ENCODE results near the gene LOXHD1. TPM values are rescaled to one million over a fixed set of nuclear protein-coding genes. Genes with fewer than 3 reads are reported as not detected.
A peak's percentile ranks its signal among the peaks of the same experiment; 100 is the strongest.

Gene LOXHD1
- total RNA-seq, 1 experiment from 2014 or later, result not detected

DNA sequence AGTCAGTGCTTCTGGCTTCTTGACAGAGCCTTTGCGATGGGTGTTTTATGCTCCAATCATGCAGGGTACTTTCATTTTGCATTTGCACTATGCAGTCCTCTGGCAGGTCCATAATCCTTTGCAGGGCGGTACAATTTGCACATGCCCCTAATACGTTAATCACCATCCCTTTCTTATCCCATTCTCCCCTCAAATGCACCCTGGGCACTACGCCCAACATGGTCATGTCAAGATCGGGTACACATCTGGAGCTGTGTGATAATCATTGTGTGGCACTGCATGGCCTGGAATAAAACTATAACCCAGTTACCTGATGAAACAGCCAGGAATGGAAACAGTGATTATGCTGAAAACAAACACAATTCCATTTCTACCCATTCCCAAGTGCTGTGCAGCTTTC lies 27.7 kb downstream of the LOXHD1 start:
- no peak for DNase-seq (ENCODE audit: extremely low read depth, low read depth)

DNA sequence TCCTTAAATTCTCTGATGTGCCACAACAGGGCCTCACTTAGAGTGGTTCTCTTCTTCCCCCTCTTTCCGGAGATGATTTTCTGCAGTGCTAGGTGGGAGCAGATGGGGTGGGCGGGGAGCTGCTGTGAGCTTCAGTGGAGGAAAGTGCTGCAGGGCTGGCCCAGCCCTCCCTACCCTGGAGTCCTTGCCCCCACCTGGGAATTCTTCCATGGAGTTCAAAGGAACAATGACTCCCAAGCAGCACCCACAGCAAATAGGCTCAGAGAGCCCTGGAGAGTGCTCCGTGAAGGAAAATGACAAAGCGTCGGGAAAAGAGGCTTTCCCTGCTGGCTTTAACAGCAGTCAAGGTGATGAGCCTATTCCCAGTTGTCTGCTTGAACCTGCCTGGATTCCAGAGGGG lies 28.8 kb downstream of the LOXHD1 start:
- no peak for DNase-seq (ENCODE audit: extremely low read depth, low read depth)

DNA sequence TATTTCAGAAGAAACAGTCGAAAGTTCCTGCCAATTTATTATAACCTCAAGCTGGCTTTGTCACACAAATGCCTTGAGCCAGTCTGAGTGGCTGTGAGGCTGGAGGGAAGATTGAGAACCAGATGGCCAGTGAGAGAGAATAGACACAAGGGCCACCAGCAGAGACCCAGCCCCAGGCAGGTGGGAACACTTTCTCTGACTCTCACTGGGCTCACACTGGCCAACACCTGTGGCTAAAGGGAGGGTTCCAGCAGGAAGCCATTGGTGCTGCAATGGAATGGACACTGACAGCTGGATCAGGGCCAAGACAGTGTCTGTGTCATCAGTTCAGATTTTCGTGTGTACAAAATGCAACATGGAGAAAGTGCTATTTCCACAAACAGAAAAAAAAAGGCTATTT lies 29.9 kb downstream of the LOXHD1 start:
- DNase-seq (ENCODE audit: extremely low read depth, low read depth), result no peak

DNA sequence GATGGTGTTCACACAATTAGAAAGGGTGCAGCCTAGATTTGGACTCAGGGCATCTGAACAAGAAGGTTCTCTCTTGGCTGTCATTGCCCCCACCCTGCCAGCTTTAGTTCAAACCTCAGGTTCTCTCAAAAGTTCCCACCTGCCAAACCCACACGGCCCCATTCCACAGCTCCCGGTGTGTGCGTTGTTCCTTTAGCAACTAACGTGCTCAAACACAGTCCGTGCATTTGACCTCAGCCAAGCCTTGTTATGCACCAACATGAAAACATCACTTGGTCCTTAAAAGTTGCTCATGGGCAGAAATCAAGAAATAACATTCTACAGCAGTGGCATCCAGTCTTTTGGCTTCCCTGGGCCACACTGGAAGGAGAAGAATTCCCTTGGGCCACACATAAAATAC lies 32.0 kb downstream of the LOXHD1 start:
- DNase-seq (ENCODE audit: extremely low read depth, low read depth), result no peak

DNA sequence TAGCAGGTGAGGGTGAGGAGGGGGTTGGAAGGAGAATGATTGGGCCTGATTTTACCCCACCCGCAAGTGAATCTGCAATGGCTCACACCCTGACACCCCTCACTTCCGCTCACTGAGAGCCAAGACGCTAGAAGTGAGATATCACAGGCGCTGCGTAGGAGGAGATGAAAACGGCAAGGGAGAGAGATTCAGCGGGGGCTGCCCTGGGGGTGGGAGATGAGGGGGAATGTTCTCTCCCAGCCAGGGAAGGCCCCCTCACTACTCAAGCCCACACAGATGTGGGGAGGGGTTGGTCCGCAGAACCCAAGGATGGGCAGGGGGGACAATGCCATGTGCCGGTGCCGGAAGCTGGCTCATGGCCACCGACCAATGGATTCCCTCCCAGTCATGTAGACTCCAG lies 32.9 kb downstream of the LOXHD1 start:
- DNase-seq (ENCODE audit: extremely low read depth, low read depth), result no peak

DNA sequence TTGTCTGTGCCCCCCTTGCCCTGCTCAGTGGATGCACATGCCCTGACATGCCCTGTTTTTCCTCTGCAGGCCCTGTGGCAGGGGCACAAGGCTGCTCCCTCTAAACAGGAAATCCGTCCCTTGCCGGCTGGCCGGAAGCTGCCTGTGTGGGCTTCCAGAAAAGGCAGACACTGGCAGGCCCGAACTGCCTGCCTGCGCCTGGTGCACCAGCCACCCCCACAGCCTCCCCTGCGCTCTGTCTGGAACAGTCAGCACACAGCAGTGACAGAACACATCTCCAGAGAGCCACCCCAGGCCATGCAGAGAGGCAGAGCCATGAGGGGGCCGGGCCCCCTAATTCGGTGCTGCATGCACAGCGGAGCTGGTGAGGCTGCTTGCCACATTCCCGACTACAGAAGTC lies 33.5 kb downstream of the LOXHD1 start:
- no peak for DNase-seq (ENCODE audit: extremely low read depth, low read depth)

DNA sequence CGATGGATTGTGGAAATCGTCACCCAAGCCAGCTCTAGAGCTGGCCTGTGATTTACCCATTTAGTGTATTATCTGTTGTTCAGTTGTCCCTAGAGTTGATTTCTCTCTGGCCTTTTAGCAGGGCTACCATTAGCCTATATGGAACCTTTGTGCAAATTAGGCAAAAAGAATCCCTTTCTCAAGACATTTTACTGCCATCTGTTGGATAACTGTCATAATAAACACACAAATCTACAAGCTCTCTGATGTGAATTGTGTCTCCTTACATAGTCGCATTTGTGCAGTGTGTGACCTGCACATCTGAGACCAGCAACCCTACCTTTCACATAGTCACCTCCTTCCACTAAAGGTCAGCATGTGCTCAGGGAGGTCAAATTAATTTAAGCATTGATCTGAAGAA lies 34.0 kb downstream of the LOXHD1 start:
- peak; percentile 17 for DNase-seq (ENCODE audit: extremely low read depth, low read depth)

DNA sequence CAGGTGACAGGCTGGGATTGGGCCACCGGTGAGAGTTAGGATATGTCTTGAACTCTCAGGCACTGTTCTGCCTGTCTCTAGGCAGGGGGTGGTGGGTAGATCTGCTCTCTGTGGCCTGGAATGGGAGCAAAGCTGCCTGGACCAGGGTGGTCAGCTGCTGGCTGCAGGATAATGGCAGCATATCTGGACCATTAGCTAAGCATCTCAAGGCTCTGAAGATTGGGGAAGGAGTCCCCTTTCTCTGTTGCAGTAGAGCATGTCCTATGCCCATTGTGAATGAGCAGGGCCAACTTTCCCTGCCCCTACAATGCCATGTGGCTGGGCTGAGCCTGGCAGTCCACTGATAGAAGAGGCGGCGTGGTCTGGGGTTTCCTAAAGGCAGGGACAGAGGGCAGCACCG lies 34.6 kb downstream of the LOXHD1 start:
- no peak for DNase-seq (ENCODE audit: extremely low read depth, low read depth)

DNA sequence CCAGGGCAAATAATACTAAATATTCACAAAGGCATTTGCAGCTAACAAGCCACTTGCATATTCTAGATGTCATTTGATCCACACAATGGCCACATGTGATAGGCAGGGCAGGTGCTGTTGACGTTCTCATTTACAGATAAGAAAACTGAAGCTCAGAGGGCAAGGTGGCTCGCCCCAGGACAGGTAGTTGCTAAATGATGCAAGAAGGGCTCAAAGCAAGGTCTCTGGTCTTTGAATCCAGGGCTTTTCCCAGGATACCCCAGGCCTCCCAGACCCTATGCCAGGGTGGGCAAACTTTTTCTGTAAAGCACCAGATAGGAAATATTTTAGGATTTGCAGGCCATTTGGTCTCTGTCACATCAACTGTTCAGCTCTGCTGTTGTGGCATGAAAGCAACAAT lies 35.1 kb downstream of the LOXHD1 start:
- no peak for DNase-seq (ENCODE audit: extremely low read depth, low read depth)

DNA sequence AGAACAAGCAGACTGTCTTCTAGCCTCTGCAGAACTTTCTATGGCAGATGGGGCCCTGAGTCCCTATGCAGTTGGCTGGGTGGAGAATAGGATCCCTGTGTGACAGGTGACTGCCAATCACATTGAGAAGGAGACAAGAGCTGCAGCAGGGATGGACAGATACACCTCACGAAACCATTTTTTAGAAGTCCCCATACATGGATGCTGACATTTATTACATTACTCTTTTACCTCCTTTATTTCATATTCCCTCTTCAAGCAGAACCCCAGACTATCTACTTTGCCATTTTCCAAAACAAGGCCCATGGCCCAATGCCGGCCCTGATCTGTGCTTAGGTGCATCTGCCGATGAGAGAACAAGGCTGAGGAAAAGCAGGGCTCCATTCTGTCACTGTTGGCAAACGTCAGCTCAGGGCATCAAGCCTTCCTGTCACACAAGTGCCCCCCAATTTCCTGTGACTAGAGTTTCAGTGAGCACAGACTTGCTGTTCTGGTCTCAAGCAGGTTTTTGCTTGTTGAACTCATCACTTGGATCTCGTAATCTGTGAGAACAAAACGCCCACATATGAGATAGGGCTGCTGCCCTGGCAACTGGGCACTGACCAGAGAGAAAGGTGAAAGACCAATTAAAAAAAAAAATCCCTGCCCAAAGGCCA lies 35.8 kb downstream of the LOXHD1 start:
- no peak for DNase-seq (ENCODE audit: extremely low read depth, low read depth)

DNA sequence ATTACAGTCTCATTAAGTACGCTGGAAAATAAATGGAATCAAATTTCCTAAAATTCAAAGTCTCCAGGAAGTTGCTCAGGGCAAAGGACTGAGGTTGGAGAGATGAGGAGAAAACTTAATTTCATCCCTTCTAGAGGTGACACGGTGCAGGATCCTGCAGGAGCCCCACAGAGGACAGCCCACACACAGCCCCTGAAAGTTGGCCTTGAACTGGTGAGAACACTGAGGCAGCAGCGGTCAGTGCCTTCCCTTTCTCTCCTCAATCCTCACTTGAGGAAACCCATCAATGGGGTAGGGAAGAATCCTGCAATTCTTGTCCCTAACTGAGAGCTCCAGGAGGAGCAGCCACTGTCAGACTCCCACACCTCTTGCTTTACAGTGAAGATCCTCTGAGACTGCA lies 37.5 kb downstream of the LOXHD1 start:
- DNase-seq (ENCODE audit: extremely low read depth, low read depth), result no peak

DNA sequence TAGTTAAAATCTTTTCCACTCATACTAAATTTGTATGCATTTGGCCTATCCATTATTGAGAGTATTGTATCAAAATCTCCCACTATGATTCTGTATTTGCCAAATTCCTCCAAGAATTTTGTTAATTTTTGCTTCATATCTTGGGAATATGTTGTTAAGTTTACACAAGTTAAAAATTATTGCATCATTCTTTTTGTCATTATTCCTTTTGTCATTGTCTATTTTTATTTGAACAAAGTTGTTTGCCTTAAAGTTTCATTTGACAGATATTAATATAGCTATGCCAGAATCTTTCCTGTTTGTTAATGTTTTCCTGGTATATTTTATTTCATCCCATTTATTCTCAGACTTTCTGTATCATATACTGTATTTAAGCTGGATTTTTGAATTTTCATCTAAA lies 41.3 kb downstream of the LOXHD1 start:
- DNase-seq (ENCODE audit: extremely low read depth, low read depth), result no peak

DNA sequence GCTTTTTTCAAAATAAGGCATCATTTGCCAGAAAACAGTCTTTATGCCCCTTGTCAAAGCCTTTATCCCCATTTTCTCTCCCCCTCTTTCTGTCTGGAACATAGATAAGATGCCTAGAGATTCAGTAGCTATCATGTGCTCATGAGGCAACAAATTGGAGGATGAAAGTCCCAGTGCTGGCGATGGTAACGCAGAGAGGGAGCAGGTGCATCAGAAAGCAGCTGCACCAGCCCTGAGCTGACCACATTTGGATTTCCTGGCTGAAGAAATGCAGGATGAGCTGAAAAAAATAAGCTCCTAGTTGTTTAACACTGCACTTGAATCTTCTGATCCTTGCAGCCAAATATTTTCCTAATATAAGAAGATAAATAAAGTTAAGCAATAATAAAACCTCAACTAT lies 48.0 kb downstream of the LOXHD1 start:
- no peak for DNase-seq (ENCODE audit: extremely low read depth, low read depth)

DNA sequence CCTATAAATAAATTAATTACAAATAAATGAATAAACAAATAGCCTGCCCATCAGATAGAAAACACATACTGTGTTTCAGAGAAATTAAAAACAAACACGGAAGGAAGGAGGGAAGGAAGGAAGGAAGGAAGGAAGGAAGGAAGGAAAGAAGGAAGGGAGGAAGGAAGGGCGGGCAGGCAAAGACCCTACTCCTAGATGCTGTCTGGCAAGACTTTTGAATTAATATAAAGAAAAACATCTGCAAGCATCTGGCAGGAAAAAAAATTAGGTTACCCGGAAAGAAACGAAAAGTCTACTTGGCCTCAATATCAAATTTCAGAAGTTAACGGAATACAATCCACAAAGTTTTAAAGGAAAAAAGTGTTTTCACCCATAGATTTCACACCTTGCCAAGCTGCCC lies 49.1 kb downstream of the LOXHD1 start:
- DNase-seq (ENCODE audit: extremely low read depth, low read depth), result no peak

DNA sequence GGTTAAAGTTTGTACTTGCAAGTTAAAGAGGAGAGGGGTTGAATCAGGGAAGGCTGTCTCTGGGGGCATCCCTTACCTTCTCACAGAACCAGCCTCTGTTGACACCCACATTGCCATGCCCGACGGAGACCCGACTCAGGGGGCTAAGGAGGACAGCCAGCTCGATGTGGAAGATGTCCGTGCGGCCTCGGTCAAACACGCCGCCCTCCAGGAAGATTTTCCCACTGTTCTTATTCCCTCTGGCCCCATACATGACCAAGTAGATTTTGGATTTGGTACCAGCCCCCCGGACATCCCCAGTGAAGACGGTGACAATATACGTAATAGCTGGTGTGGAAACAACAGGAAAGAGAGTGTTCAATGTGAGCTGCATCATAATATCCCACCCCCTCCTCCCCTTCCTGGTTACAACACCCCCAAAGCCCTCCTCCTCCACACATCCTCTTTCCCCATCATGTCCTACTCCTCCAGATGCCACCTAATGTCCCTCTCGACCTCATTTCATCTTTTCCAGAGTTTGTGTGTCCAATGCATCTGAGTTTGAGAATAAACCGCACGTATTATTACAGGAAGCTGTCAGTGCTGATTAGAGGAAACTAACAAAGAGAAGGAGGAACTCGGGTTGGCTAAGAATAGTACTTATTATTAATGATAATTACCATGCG lies 55.7 kb downstream of the LOXHD1 start:
- DNase-seq (ENCODE audit: extremely low read depth, low read depth), result no peak

DNA sequence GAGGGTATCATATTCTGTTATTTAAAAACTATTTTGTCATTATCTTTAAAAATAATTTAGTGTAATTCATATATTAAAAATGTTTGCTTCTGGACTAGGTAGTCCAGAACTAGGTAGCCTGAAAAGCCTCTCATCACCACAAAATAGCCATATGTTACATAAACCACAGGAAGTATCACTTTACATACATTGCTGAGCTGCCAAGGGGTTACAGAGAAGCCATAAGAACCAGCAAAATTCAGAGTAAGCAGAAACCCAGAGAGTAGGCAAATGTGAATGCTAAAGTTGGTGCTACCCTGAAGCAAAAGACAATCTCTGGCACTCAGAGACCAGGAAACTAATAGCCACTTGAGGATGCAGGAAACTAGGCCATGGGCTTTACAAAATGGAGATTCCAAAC lies 60.9 kb downstream of the LOXHD1 start:
- DNase-seq (ENCODE audit: extremely low read depth, low read depth), result no peak

DNA sequence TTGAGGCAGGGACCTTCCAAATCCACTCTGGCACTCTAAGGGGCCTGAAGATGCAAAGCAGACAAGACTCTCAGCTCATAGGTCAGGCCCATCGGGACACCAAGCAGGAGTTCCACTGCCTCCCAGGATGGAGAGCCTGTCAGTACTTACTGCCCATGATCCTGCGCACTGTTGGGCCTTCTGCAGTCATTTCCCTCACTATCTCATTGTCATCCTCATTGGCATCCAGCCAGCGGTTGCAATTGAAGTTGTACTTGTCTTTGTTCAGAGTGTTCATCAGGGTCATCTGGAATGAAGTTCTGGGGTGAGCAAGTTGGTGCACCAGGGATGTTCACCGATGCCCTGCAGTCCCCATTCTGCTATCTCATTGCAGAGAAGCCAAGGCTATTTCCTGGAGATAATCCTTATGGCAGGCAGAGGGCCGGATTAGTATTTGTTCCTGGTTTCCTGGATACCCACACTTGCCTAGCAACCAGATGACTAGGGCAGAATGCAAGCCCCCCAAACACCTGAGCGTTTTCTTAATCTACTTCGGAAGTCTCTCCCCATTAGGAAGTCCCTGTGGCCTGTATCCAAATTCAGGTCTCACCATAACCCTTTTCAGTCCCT lies 65.1 kb downstream of the LOXHD1 start:
- no peak for DNase-seq (ENCODE audit: extremely low read depth, low read depth)

DNA sequence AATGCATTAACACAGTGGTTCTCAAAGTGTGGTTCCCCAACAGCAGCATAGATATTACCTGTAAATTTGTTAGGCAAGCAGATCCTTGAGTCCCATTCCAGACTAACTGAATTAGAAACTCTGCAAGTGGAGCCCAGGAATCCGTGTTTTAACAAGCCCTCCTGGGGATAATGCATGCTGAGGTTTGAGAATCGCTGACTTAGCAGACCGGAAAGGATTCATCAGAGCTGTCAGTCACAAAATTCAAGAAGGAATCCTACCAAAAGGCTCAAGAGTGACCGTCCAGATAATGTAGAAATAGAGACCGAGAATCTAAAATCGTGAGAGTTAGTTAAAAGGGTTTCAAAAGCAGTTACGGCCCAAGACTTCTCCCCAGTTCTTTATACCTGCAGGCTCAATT lies 66.9 kb downstream of the LOXHD1 start:
- no peak for DNase-seq (ENCODE audit: extremely low read depth, low read depth)

DNA sequence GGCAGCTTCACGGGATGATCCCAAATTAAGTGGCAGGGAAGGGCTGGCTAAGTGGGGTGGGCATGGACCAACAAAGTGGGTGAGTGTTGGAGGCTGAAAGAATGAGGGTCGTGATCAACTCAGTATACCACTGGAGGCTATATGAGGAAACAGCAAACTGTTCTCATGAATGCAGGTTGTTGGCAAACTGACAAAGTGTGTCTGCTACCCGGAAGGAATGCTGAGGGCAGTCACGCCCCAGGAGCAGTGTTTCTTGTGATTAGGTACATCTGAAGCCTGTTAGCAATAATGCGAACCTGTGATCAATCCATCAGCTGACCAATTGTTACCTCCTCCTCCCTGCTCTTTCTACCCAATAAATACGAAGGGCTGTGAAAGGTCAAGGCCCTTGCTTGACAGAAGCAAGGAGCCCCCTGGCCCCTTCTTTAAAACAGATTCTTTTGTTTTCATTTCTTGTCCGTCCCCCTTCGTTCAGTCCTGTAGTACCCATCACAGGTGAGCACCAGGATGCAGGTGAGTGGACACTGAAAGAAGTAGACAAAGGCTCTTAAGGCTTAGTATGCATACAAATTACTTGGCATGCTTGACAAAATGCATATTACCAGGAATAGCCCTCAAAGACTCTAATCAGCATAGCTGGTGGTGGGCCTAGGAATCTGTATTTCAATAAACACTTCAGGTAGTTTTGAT lies 67.9 kb downstream of the LOXHD1 start:
- DNase-seq (ENCODE audit: extremely low read depth, low read depth), result no peak

DNA sequence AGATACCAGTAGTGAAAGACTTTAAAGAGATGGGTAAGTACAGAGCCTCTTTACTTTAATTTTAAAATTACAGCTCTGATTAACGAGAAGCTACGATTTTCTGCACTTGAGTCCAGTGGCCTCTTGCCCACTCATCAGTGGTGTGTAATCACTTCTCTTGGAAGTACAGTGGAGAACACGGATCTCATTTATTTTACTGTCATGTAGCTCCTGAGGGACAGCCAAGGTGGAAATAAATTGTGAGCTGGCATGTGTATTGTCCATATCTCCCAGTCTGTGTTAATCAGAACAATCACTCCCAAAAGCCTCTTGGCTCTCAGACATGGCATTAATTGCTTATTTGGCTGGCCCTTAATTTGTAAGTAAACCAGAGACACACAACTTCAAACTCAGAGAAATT lies 69.4 kb downstream of the LOXHD1 start:
- DNase-seq (ENCODE audit: extremely low read depth, low read depth), result no peak

DNA sequence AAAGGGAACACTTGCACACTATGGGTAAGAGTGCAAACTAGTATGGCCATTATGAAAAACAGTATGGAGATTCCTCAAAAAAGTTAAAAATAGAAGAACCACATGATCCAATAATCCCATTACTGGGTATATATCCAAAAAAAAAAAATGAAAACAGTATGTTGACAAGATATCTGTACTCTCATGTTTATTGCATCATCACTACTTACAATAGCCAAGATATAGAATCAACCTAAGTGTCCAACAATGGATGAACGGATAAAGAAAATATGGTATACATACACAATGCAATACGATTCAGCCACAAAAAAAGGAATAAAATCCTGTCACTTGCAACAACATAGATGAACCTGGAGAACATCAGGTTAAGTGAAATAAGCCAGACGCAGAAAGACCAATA lies 73.3 kb downstream of the LOXHD1 start:
- DNase-seq (ENCODE audit: extremely low read depth, low read depth), result no peak

DNA sequence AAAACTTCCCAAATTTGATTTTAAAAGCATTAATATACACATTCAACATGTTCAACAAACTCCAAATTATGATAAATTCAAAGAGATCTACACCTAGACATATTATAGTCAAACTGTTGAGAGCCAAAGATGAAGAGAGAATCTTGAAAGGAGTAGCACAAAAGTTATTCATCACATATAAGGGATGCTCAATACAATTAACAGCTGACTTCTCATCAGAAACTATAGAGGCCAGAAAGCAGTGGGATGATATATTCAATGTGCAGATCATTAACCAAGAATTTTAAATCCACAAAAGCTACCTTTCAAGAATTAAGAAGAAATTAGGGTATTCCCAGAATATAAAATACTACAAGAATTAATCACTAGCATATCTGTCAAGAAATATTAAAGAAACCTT lies 75.4 kb downstream of the LOXHD1 start:
- DNase-seq (ENCODE audit: extremely low read depth, low read depth), result no peak

Data from NCI-H460 (cell line).